Left ventricle myocardium inferior (tissue), 1 donor: Measurements from ENCODE around the gene CFI. TPM values are rescaled to one million over a fixed set of nuclear protein-coding genes. Genes with fewer than 3 reads are reported as not detected.

Experiments
- DNase-seq: peaks from one replicate; pipeline ENCODE4 v3.0.0-alpha.2; 2020
- H3K27ac ChIP-seq: fragments of 200-600 bp; replicated peaks from 2 replicates; pipeline ENCODE4 v1.8.0; 2021
- H3K27me3 ChIP-seq: fragments of 200-600 bp; 2 replicates; pipeline ENCODE4 v1.8.0; 2021; ENCODE audit warnings: low read depth
- H3K36me3 ChIP-seq: fragments of 200-600 bp; 2 replicates; pipeline ENCODE4 v1.8.0; 2021
- H3K4me1 ChIP-seq: fragments of 200-600 bp; 2 replicates; pipeline ENCODE4 v1.8.0; 2021
- H3K4me3 ChIP-seq: fragments of 200-600 bp; 2 replicates; pipeline ENCODE4 v1.8.0; 2021; ENCODE audit warnings: mild to moderate bottlenecking, moderate library complexity
- H3K9me3 ChIP-seq: fragments of 200-600 bp; replicated peaks from 2 replicates; pipeline ENCODE4 v1.8.0; 2021
- CTCF ChIP-seq: fragments of 200-600 bp; IDR thresholded peaks from 2 replicates; pipeline ENCODE4 v1.8.0; 2021; ENCODE audit warnings: antibody characterized with exemption, mild to moderate bottlenecking, borderline replicate concordance
- intact Hi-C: fragments of 100-400 bp; cut with micrococcal nuclease; formaldehyde crosslinking; loops from one replicate; pipeline ENCODE4 v1.11.0; 2022
- total RNA-seq: library from RNA; stranded (reverse); fragmentation: NEBNext Ultra II Directional; extraction: Animal tissue kit (Norgen Biotek cat#: 25700); gene quantifications from one replicate; pipeline ENCODE4 v1.2.1, GENCODE V29; 2021
- donor health status: DM: no; HTN: yes; CAD: no; lungs with severe emphysema.

Gene CFI
- total RNA-seq, 1 donor from 2014 or later: 6.8 TPM

GRCh38 chr4:109708435-109708834, 93.4 kb downstream of the CFI start:
- Histone ChIP-seq H3K36me3 (peaks cover 22% of the 10 kb centered on the region), H3K4me1 (peaks cover 10% of the 10 kb centered on the region), H3K27me3 (no peaks in the 10 kb centered on the region), H3K4me3 (no peak overlapping the region), H3K27ac (no peak overlapping the region), H3K9me3 (no peaks in the 10 kb centered on the region)
- no peak for TF ChIP-seq CTCF
- intact Hi-C loops: no loop called here
- DNase-seq: no peak

DNA sequence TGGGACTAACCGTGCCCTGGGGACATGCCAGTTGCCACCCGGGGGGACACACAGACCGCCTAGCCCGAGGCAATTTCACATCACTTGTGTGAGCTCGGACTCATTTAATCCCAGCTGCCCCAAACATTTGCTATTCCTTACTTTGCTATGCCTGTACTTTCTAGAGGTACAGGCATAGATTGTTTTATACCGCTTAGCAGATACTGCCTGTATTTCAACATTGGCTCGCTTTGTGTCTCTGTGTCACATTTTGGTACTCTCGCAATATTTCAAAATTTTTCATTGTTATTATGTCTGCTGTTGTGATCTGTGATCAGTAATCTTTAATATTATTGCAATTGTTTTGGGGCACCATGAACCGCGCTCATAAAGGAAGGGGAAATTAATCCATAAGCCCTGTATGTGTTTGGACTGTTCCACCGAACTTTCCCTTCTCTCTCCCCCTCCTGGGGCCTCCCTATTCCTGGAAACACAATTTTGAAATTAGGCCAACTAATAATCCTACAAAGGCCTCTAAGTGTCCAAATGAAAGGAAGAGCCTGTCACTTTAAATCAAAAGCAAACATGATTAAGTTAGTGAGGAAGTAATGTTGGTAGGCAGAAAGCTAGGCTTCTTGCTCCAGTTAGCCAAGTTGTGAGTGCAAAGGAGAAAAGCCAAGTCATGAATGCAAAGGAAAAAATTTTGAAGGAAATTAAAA, 98.0 kb downstream of the CFI start:
- Histone ChIP-seq H3K4me3 (peak overlapping the region; percentile 90), H3K9me3 (no peaks in the 10 kb centered on the region), H3K27ac (peak overlapping the region; percentile 90), H3K36me3 (peaks cover 3% of the 10 kb centered on the region), H3K27me3 (no peaks in the 10 kb centered on the region), H3K4me1 (peaks cover 33% of the 10 kb centered on the region)
- intact Hi-C loops: no loop called here
- no peak for DNase-seq
- TF ChIP-seq CTCF: no peak

- intact Hi-C loops: no loop called here
- H3K27me3 ChIP-seq: no peaks in the 10 kb centered on the region
Observed at GRCh38 chr4:109702950-109703663, 98.7 kb downstream of the CFI start, which contains the start of gene CASP6. Gene CASP6 (minus strand): TSS chr4:109703445. CDS start chr4:109703395, 50 bp downstream.

GRCh38 chr4:109701566-109702410, 100.0 kb downstream of the CFI start:
- peak overlapping the region; percentile 90 for H3K4me3 ChIP-seq
- no peak for TF ChIP-seq CTCF
- peaks cover 33% of the 10 kb centered on the region for H3K4me1 ChIP-seq
- H3K9me3 ChIP-seq: no peaks in the 10 kb centered on the region
- DNase-seq: no peak
- H3K27me3 ChIP-seq: no peaks in the 10 kb centered on the region
- H3K27ac ChIP-seq: peak overlapping the region; percentile 90
- intact Hi-C loops: no loop called here
- peaks cover 8% of the 10 kb centered on the region for H3K36me3 ChIP-seq

More at GRCh38 chr4:109702950-109703663, 98.7 kb downstream of the CFI start, which contains the start of gene CASP6:
- peak within 1 kb of the TSS; percentile 90 for H3K4me3 ChIP-seq
- DNase-seq: peak; percentile 90
- TF ChIP-seq CTCF: peak; percentile 87
- H3K36me3 ChIP-seq: peaks cover 3% of the 10 kb centered on the region
- H3K9me3 ChIP-seq: no peaks in the 10 kb centered on the region
- peaks cover 33% of the 10 kb centered on the region for H3K4me1 ChIP-seq
- H3K27ac ChIP-seq: peak within 1 kb of the TSS; percentile 90

GRCh38 chr4:109699553-109700225, 102.1 kb downstream of the CFI start:
- TF ChIP-seq CTCF: no peak
- Histone ChIP-seq H3K27me3 (no peaks in the 10 kb centered on the region), H3K9me3 (no peaks in the 10 kb centered on the region), H3K36me3 (peaks cover 16% of the 10 kb centered on the region), H3K4me1 (peaks cover 33% of the 10 kb centered on the region), H3K27ac (no peak overlapping the region), H3K4me3 (no peak overlapping the region)
- DNase-seq: no peak
- intact Hi-C loops: no loop called here
